ENCODE results near the gene LGR4.

LGR4 gene

DNA sequence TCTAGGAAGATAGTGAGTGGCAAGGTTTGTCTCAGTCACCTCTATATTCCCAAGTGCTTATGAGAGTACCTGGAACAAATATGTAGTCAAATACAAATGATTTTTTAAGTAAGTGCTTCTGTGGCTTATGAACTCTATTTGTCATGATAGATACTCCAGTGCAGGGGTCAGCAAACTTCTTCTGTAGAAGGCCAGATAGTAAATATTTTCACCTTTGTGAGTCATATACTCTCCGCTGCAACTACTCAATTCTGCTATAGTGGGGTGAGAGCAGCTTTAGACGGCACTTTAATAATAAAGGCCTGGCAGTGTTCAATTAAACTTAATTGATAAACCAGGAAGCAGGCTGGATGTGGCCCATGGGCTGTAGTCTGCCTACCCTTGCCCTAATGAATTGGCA, 97.2 kb downstream of the LGR4 start:
- DNase-seq = no peak

DNA sequence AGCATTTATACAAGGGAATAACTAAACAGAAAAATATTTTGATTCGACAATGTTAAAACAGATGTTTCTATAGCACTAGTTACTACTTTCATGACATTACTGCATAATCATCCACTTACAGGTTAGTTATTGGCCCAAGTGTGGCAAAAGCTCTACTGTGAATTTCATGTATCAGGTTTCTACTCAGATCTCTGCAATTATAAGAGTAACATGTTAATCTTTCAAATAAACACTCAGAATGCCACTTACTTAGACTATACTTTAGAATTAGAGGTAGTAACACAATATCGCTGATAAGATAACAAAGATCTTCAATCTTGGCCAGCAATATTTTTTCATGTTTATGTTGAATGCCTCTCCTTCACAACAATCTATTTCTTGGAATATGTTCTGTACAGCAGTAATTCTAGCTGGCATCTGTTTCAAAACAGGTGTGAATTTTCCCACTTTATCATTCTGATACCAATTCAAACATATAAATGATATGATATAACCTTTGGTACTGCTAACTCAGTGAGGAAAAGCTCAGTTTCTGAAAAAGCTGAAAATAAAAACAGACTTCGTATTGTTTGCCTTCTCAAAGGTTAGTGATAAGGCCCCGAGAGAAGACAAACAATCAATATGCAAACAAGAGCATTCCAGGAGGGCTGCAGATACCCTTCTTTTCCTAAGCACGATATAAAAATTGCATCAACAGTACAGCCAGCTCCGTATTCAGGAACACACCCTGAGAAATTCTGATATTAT, 98.6 kb downstream of the LGR4 start:
- no peak for DNase-seq

DNA sequence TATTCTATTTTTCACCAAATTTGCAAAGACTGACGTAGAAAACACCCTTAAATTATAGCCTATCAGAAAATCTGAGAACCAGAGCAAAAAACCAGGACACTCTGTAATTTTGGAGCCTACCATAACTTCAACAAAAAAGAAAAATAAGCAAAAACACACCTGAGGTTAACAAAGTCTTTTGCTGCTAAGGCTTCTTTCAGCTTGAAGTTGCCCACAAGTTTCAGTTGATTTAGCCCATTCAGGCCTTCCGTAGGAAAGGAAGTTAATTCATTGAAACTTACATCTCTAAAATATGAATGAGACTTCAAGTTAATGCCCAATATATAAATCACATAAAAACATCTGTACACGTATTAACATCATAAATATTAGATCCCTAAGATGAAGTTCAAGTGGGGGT, 99.2 kb downstream of the LGR4 start:
- no peak for DNase-seq

DNA sequence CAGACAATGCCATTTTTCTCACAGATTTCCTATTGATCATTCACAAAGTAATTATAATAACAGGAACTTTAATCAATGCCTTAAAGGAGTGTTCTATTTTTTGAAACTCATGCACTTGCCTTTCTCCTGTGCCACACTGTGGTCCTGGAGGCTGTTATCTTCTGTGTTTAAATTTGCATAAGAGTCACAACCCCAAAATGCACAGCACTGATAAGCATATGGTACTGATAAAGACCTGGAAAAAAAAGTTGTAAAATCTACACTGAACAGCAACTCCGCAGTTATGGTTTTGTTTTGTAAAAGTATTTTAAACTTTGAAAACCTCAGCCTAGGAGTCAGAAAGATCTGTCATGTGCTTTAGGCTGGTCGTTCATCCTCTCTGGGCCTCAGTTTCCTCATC, 100.4 kb downstream of the LGR4 start:
- DNase-seq = no peak

DNA sequence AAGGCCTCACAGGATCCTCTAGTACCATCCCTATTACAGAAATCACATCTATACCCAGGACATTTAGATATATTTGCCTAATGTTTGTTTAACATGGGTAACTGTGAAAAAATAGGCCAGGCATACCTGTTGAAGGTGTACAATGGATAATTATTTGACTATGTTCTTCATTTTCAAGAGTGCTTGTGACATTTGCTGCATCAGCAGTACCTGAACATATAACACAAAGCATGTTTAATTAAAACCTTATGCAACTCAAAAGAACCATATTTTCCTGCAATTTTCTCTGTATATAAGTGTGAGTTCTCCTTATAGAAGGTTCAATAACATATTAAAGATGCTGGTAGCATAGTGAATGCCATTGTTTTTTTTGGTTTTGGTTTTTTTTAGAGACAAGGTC, 101.1 kb downstream of the LGR4 start:
- no peak for DNase-seq

DNA sequence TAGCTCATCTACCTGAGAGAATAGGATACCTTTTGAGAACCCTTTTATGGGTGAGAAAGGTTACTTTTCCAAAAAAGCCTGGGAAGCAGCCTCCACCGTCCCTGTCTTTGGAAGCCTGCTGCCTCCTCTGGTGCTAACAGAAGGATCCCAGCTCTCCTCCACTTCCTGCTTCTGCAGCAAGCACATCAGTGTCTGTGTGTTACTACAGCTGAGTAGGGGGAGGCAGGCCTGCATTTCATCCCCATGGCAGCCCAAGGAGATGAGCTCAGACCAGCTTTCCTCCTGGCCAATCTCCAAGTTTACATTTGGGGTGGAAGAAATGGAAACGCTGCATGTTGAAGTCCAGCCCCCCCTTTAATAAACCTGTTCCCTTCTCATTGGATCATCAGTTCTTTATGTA, 102.2 kb downstream of the LGR4 start:
- DNase-seq = no peak

DNA sequence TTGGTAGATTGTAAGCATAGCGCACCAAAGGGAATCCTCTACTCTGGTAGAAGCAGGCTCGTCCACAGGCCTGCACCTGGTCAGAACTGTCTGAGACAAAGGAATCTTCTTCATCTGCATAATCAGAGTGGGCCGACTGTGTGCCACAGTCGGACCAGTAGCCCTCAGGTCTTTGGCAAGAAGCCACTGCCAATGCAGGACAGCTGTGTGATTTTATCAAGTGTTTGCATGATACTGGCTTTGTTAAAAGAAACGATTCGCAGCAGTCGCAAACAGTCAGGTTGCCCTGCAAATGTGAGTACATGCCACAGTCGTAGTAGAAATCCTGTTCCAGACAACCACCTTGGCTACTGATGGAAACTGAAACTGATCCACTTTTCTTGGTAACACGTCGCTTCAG, 104.7 kb downstream of the LGR4 start:
- DNase-seq = no peak

DNA sequence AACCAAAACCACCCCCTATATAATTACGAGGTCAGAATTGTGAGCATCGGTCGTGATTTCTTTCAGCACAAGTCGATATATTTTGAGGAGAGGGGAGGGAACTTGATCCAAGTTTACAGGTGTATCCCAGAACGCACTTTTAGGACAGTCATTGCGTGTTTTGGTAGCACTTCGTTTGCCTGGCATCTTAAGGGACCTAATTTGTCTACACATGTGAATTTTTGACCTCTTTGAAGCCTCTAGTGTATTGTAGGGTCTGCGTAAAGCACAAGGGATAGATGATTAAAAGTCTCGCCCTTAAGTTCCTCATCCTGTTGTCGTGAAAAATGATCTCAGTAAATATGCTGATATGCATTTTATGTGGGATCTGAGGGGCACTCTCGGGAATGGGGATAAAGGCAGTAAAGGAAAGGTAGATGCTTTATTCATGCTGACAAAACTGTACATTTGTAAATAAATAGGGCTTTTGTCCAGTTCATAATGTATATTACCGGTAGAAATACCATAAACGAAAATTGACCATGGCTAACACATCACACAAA, 108.9 kb downstream of the LGR4 start:
- DNase-seq = no peak

DNA sequence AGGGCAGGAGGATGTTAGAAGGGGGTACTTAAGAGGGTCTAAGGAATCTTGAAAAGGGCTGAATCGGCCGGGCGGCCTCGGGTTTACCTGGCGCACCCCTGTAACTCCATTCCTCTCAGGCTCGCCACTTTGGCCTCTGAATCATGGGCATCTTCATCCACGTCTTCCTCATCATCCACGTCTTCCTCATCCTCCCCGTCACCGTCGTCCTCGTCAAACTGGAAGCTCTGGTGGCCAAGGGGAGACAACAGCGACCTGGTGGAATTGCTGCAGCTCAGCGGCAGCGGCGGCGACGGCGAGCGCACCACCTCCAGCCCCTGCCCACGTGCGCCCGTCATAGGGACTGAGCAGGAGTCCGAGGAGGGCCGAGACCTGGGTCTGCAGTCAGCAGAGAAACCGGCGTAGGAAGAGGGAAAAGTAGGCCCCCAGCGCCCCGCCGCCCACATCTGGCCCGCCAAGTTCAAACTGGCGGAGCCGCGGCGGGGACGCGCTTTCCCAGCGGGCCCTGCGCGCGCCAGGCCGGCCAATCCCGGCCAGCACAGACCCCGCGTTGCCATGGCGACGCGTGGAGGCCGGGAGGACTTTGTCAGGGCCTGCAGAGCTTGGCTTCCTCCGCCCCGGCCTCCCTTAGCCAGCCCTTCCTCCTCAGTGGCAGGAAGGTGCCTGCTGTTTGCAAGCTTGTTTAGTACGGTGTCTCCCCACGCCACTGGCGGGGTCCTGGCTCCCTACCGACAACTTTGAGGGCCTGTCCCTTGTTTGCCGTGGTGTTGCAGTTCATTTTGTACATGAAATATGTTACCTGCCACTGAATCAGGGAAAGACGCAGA, 109.6 kb downstream of the LGR4 start, which contains the start of gene CCDC34:
Gene CCDC34, minus strand, starts transcription at position 467 of the 827 bp plus-strand sequence. Its CDS starts 21 bp downstream, at position 446.
- DNase-seq = peak; percentile 95

DNA sequence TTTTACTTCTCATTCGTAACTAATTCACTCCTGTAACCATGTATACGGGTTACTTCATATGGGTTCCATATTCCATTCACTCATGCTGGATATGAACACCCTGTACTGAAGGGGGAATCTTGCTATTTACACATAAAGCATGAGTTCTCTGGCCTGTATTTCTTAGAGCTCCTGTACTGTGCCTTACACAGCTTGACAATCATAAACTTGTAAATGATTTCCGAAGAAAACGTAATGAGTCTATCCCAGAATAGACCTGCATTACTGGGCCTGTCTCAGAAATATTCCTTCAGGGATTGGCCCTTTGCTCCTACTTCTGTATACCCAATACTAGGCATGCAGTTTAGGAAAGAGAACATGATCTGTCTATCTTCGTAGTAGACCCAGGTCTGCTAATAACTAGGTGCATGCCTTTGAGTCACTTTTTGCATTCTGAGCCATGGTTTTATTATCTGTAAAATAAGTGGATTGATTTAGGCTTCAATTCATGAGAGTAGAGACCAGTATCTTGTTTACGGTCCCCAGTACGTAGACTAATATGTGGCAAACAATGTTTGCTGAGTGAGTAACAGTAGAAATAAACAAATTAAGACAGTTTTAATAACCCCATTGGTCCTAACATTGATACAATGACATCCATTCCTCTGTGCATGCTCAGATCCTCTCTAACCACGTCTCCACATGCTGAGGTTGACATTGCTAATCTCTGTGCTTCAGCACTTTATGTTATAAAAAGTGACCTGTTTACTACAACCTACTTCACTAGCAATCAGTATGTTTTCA, 110.8 kb downstream of the LGR4 start:
- DNase-seq = no peak

DNA sequence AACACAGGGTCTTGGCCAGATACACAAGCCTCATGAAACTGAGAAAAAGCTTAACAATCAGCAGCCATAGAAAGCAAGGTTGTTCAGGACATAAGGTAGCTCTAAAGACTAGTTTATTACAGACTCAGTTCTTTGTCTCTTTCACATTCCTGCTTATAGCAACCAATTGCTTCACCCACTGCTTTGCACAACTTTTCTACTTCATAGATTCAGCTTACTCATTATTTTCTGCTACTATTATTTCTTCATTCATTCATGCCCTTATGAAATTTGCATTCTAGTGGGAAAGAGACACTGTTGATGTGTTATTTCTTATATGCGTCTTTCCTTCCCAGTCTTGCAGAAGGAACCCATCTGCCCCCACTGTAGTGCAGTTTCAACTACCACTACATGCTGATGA, 114.3 kb downstream of the LGR4 start:
- DNase-seq = no peak

DNA sequence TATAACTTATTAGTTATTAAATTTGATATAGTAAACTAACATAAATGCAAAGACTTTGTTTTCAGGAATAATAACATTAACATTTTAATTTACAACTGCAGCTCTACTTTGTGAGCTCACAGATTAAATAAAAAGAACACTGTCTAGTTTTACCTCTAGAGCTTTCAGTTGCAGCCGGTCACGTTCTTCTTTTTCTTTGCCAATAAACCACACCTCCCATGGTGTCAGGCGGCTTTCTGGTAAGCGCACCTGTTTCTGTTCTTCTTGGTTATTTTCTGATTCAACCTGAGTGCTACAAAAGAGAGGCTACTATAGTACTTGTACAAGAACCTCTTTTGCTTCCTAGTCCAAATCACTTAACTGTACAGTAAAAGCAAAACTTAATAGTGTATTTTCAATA, 115.3 kb downstream of the LGR4 start:
- no peak for DNase-seq

DNA sequence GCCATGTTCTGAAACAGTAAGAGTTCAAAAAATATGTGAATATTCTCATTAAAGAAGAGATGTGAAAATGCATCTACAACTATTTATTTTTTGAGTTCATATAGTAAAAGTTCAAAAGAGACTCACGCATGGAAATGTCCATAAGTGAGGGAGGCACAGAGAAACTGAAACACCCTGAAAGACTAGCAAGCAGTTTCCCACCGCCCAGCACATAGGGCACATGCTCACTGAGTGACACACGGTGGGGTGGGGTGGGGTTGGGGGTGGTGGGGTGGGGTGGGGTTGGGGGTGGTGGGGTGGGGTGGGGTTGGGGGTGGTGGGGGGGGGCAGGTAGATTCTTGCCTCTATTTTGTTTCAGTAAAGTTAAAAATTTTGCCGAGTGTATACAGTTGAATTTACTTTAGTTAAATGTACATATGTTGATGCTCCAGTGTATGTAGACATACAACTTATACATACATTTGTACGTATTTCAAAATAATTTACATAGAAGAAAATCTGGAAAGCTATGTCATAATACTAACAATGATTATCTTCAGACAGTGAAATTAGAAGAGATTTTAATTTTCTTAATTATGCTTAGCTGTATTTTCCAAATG, 115.9 kb downstream of the LGR4 start:
- no peak for DNase-seq

DNA sequence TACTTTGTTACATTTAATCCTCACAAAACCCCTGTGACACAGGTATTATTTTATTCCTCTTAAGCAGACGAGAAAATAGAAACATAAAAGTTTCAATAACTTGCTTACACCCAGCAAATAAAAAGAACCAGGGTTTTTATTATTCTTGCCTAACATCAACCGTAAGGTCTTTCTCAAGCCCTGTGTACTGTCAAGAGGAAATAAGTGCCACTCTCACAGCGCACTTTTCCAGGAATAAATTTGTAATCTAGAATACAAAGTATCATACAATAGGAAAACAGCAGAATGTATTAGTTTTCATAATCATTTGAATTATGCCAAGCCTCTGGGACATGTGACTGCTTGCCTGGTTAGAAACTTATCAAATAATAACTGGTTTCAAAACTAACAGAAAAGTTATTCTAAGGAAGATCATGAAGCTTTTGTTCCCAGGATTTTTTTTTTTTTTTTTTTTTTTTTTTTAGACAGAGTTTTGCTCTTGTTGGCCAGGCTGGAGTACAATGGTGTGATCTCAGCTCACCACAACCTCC, 117.0 kb downstream of the LGR4 start:
- DNase-seq = no peak

DNA sequence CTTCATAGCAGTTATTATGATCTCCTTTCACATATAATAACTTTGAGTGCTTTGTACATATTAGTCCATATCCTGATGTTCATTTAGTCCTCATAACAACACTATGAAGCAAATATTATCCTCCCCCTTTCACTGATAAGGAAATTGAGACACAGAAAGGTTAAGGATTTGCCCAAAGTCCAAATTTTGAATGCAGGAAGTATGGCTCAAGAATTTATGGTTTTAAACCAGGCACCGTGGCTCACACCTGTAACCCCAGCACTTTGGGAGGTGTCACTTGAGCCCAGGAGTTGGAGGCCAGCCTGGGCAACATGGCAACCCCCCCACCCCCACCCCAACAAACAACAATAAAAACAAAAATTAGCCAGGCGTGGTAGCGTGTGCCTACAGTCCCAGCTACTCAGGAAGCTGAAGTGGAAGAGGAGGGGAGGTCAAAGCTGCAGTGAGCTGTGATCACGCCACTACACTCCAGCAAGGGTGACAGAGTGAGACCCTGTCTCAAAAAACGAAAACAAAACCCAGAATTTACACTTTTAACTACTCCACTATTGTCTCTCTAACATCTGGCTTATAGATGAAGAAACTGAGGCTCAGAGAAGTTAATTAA, 118.1 kb downstream of the LGR4 start:
- no peak for DNase-seq

DNA sequence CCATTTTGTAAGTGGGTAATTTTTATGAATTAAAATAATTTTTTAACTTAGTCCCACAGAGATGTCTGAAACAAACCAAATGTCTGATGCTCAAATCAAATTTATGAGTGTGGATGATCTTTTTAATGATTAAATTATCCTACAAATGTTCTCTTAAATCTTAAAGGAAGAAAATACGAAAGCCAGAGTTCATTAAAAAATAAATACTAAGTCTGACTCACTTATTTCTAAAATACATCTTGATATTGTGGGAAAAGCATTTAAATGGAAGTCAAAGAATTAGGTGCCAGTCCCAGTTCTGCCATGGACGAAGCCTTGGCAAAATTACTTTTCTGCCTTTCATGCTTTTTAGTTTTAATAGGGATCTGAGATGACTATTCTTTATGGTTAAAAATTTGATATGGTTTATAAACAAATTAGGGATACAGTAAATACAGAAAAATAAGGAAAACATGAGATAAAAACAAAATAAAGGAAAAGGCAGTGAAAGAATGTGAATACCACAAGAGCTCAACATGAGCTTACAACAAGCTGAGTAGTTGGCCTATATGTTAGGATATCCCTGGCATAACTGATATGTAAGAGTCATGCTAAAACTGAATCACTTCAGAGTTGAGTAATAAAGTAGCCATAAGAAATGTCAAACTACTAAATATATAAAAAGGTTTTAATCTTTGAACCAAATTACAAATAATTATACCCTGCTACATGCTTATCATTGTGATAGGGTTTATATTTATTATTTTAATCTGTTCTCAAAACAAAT, 118.8 kb downstream of the LGR4 start:
- DNase-seq = peak; percentile 42

DNA sequence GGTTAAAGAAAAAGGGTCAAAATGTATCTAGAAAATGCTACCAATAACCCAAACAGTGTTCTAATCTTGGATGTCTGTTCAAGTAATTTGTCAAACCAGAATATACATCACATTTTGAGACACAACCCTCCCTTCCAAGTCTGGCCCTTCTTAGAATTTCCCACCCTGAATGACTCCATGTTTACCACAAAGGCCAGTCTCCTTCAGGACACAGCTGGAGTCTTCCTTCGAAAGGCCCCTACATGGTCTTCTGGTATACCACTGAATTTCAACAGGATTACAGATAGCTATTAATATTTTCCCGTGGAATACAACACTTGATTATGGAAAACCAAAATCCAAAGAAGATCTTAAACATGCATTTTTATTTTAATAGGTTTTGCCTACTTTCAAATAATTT, 119.8 kb downstream of the LGR4 start:
- DNase-seq = no peak

DNA sequence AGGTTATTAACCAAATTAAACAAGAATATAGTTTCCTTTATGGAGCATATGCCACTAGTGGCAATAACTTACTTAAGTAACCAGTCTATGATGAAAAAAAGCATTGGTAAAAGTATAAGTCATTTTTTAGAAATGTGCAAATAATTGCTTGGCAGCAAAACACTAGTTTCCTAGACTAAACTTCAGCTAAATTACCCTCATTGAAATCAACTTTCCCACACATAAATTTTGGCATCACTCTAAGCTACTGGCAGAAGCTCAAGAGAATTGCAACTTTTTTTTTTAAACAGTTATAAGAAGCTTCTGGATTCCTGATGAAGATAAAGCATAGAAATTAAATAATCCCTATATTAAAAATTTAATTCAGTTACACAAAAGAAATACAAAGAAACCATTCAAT, 122.1 kb downstream of the LGR4 start:
- peak; percentile 37 for DNase-seq

DNA sequence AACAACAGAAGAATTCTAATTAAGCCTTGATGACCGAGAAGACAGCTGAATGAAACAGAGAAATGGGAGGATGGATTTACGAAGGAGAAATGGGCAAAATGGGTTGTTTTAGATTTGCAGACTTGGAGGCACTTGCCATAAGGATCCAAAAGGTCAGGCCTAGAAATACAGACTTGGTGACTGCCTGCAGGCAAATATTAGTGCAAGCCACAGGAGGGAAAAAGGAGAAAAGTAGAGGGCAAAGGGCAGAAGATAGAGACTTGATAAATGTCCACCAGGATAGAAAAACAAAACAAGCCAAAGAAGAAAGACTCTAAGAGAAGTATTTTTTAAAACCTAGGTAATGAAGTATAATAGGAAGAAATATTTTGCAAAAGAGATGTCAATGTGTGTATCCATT, 122.7 kb downstream of the LGR4 start:
- no peak for DNase-seq

DNA sequence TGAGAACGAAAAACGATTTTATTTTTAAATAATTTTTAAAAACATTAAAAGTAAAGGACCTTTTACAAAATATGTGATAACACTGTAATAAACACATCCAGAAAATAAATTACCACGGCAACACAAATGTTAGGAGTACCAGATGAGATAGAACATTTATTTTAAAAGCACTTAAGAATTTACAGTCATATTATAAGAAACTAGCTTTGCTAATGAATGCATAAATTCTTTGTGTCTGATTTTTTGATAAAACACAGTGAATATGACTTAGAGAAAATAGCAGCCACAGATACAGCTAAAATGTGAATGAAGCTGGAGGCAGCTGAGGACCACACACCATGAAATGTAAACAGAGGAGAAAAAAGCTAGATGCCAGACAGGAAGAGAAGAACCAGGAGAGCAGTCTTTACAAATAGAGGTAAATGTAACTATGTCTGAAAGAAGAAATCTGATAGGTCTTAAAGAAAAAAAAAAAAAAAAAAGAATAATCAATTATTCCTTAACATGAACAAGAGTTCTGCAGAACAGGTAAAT, 124.2 kb downstream of the LGR4 start:
- DNase-seq = no peak

Measured in fibroblast of skin of back (primary cell).